DMS 273 (cell line): ENCODE data around the gene ORMDL3.
"Not testable (repeated sequence)": the region's sequence is repeated elsewhere in the genome, so short reads cannot be mapped to it uniquely, and the experiment has no call there.

Experiments used
- DNase-seq: peaks from one replicate; lab custom pipeline; 2025; ENCODE audit not compliant: unreplicated experiment; lab: John Stamatoyannopoulos, UW

ORMDL3 gene

GRCh38 chr17:39950871-39951348 is 23.5 kb upstream of the ORMDL3 start:
- DNase-seq: peak; percentile 81

- DNase-seq: no peak
Measured at GRCh38 chr17:39949028-39949427, 21.6 kb upstream of the ORMDL3 start.

- not testable (repeated sequence) for DNase-seq
Measured at GRCh38 chr17:39948489-39948828, 21.1 kb upstream of the ORMDL3 start.

GRCh38 chr17:39946551-39947330 is 19.3 kb upstream of the ORMDL3 start:
- DNase-seq: no peak

GRCh38 chr17:39944393-39944711 is 17.0 kb upstream of the ORMDL3 start:
- DNase-seq: no peak

- DNase-seq: no peak
Measured at GRCh38 chr17:39943702-39944392, 16.4 kb upstream of the ORMDL3 start.

- DNase-seq: peak; percentile 88
Measured at GRCh38 chr17:39939588-39940419, 12.4 kb upstream of the ORMDL3 start.

GRCh38 chr17:39939106-39939505 is 11.7 kb upstream of the ORMDL3 start:
- no peak for DNase-seq

GRCh38 chr17:39938140-39938869 is 10.9 kb upstream of the ORMDL3 start:
- no peak for DNase-seq

- DNase-seq: no peak
Measured at GRCh38 chr17:39937447-39937846, 10.0 kb upstream of the ORMDL3 start.

GRCh38 chr17:39935909-39936308 is 8.5 kb upstream of the ORMDL3 start:
- DNase-seq: no peak

GRCh38 chr17:39934324-39934723 is 6.9 kb upstream of the ORMDL3 start:
- DNase-seq: no peak

- DNase-seq: no peak
Measured at GRCh38 chr17:39933912-39934311, 6.5 kb upstream of the ORMDL3 start.

- DNase-seq: no peak
Measured at GRCh38 chr17:39929646-39930407, 2.4 kb upstream of the ORMDL3 start.

- DNase-seq: no peak
Measured at GRCh38 chr17:39928858-39929645, 1.7 kb upstream of the ORMDL3 start.

- no peak for DNase-seq
Measured at GRCh38 chr17:39927929-39928857, 792 bp upstream of the ORMDL3 start.

- peak; percentile 58 for DNase-seq
Measured at GRCh38 chr17:39926588-39927100, 757 bp downstream of the ORMDL3 start.

- DNase-seq: no peak
Measured at GRCh38 chr17:39926135-39926587, 1.2 kb downstream of the ORMDL3 start.
